ENCODE results near the gene FAM171A1.

The FAM171A1 gene

DNA sequence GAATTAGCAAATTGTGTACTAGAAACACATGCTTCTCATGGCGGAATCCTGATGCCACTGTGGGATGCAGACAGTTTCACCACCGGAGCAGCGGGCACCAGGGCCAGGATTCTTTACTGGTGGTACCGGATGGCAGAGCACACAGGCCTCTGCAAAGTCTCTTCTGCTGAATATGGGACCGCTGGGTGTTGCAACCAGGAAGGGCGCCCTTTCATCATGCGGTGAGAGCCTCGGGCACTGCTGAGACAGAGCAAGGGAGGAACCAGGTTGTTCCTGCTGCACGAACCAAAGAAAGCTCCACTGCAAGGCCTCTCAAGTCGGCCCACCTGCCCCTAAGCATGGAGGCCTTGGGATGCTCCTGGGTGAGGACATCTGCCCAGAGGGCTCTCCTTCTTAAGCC lies 145.6 kb downstream of the FAM171A1 start:
- H3K4me2 ChIP-seq, result no peak overlapping the region
- TF ChIP-seq, protein P1, sequence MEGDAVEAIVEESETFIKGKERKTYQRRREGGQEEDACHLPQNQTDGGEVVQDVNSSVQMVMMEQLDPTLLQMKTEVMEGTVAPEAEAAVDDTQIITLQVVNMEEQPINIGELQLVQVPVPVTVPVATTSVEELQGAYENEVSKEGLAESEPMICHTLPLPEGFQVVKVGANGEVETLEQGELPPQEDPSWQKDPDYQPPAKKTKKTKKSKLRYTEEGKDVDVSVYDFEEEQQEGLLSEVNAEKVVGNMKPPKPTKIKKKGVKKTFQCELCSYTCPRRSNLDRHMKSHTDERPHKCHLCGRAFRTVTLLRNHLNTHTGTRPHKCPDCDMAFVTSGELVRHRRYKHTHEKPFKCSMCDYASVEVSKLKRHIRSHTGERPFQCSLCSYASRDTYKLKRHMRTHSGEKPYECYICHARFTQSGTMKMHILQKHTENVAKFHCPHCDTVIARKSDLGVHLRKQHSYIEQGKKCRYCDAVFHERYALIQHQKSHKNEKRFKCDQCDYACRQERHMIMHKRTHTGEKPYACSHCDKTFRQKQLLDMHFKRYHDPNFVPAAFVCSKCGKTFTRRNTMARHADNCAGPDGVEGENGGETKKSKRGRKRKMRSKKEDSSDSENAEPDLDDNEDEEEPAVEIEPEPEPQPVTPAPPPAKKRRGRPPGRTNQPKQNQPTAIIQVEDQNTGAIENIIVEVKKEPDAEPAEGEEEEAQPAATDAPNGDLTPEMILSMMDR (conservative IDR thresholded peaks at IDR 0.05; ENCODE audit: low read depth, low read length), result no peak
- H2AFZ ChIP-seq (ENCODE audit: low read depth), result no peak overlapping the region
- no peak overlapping the region for H3K9ac ChIP-seq
- no peaks in the 10 kb centered on the region for H4K20me1 ChIP-seq (ENCODE audit: insufficient read depth)
- H3K79me2 ChIP-seq (ENCODE audit: insufficient read depth, low read depth), result peaks cover 64% of the 10 kb centered on the region; the same call in 1 of the 2 replicates
- H3K27ac ChIP-seq, result no peak overlapping the region
- H3K27me3 ChIP-seq (ENCODE audit: insufficient read depth, low read depth), result no peaks in the 10 kb centered on the region
- no peak overlapping the region for H3K4me3 ChIP-seq (IDR thresholded peaks at IDR 0.05; ENCODE audit: insufficient read depth, low read depth, low read length)
- H3K4me1 ChIP-seq (ENCODE audit: low read depth, poor library complexity, severe bottlenecking), result no peaks in the 10 kb centered on the region
- H3K36me3 ChIP-seq (ENCODE audit: insufficient read depth), result no peaks in the 10 kb centered on the region

DNA sequence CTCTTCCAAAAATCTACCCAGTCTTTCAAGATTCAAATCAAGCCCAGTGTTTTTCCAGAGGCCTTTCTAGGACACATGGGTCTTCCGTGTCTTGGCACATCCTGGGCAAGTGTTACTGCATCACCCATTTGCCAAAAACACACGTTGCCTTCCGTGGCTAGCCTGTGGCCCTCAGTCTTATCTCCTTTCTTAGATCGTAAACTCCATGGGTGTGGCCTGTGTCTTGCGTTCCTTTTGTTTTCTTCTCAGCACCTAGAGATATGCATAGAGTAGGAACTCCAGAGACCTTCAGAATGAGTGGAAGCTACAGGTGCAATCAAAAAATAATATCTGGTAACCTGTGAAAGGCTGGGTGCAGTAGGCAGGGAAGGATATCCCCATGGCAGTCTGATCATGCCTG lies 146.1 kb downstream of the FAM171A1 start:
- no peaks in the 10 kb centered on the region for H3K27me3 ChIP-seq (ENCODE audit: insufficient read depth, low read depth)
- H3K4me1 ChIP-seq (ENCODE audit: low read depth, poor library complexity, severe bottlenecking), result no peaks in the 10 kb centered on the region
- no peak overlapping the region for H3K4me2 ChIP-seq
- peaks cover 59% of the 10 kb centered on the region; the same call in 1 of the 2 replicates for H3K79me2 ChIP-seq (ENCODE audit: insufficient read depth, low read depth)
- H3K27ac ChIP-seq, result no peak overlapping the region
- H3K9ac ChIP-seq, result no peak overlapping the region
- H3K36me3 ChIP-seq (ENCODE audit: insufficient read depth), result no peaks in the 10 kb centered on the region
- no peak overlapping the region for H2AFZ ChIP-seq (ENCODE audit: low read depth)
- no peaks in the 10 kb centered on the region for H4K20me1 ChIP-seq (ENCODE audit: insufficient read depth)
- no peak overlapping the region for H3K4me3 ChIP-seq (IDR thresholded peaks at IDR 0.05; ENCODE audit: insufficient read depth, low read depth, low read length)
- TF ChIP-seq, protein P1 (conservative IDR thresholded peaks at IDR 0.05; ENCODE audit: low read depth, low read length), result no peak

DNA sequence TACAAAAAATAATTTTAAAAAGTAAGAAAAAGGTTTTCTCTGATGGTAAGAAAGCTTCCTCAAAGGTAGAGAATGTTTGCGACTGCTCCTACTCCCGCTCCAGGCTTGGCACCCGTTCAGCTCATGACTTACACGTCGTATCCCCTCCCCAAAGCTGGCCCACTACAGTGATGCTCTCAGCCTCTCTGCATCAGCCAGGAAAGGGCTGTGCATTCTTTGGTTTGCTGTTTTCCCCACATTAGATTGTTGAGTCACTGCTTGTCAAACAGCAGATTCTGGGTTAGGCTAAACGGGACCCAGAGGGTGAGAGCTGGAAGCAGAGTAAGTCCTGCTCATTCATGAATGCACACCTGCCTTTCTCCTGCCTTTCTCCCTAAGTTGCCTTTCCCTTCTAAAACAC lies 147.9 kb downstream of the FAM171A1 start:
- H2AFZ ChIP-seq (ENCODE audit: low read depth), result no peak overlapping the region
- TF ChIP-seq, protein P1 (conservative IDR thresholded peaks at IDR 0.05; ENCODE audit: low read depth, low read length), result no peak
- no peaks in the 10 kb centered on the region for H3K4me1 ChIP-seq (ENCODE audit: low read depth, poor library complexity, severe bottlenecking)

DNA sequence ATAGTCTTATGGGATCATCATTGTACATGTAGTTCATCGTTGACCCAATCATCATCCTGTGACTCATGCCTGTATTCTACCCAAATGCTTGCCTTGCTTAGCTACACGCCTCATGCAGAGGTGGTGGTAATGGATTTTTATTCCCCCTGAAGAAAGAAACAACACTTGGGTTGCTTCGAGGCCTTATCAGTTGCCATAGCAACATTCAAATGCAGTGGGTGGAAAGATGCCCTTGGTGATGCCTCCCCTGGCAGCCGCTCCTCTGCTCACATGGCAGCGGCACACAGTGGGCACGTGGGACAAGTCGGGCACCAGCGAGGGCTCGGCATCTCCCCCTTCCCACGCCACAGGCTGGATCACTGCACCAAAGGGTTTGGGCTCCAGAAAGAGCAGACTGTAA lies 148.6 kb downstream of the FAM171A1 start:
- TF ChIP-seq, protein P1 (conservative IDR thresholded peaks at IDR 0.05; ENCODE audit: low read depth, low read length), result no peak
- Histone ChIP-seq H2AFZ (ENCODE audit: low read depth) (no peak overlapping the region), H3K27ac (no peak overlapping the region), H3K36me3 (ENCODE audit: insufficient read depth) (no peaks in the 10 kb centered on the region; the same call in 1 of the 2 replicates), H4K20me1 (ENCODE audit: insufficient read depth) (no peaks in the 10 kb centered on the region), H3K9ac (no peak overlapping the region), H3K4me1 (ENCODE audit: low read depth, poor library complexity, severe bottlenecking) (no peaks in the 10 kb centered on the region), H3K79me2 (ENCODE audit: insufficient read depth, low read depth) (peaks cover 41% of the 10 kb centered on the region; the same call in 1 of the 2 replicates), H3K27me3 (ENCODE audit: insufficient read depth, low read depth) (no peaks in the 10 kb centered on the region), H3K4me2 (no peak overlapping the region), H3K4me3 (IDR thresholded peaks at IDR 0.05; ENCODE audit: insufficient read depth, low read depth, low read length) (no peak overlapping the region)

More for the DNA sequence above, 147.9 kb downstream of the FAM171A1 start:
- no peak overlapping the region for H3K4me2 ChIP-seq
- peaks cover 47% of the 10 kb centered on the region; the same call in 1 of the 2 replicates for H3K79me2 ChIP-seq (ENCODE audit: insufficient read depth, low read depth)
- no peaks in the 10 kb centered on the region; the same call in 1 of the 2 replicates for H3K36me3 ChIP-seq (ENCODE audit: insufficient read depth)
- no peaks in the 10 kb centered on the region for H3K27me3 ChIP-seq (ENCODE audit: insufficient read depth, low read depth)
- no peak overlapping the region for H3K4me3 ChIP-seq (IDR thresholded peaks at IDR 0.05; ENCODE audit: insufficient read depth, low read depth, low read length)
- H3K27ac ChIP-seq, result no peak overlapping the region
- no peaks in the 10 kb centered on the region for H4K20me1 ChIP-seq (ENCODE audit: insufficient read depth)
- H3K9ac ChIP-seq, result no peak overlapping the region

Measured in KMS-11 (cell line).